MM.1S (cell line): Measurements from ENCODE around the gene CACNA2D1.

Experiments used
- CTCF ChIP-seq: fragments of 300-600 bp; sonication (generic); IDR thresholded peaks from 2 replicates; pipeline ENCODE4 v1.5.1; 2016; ENCODE audit warnings: antibody characterized with exemption, low read length, mixed read lengths
- EZH2 ChIP-seq: fragments of 300-600 bp; sonication (generic); optimal IDR thresholded peaks from 2 replicates; pipeline ENCODE3; 2017; ENCODE audit warnings: low read depth, mild to moderate bottlenecking, antibody characterized with exemption, low read length, mixed read lengths

- TF ChIP-seq CTCF (no peak), EZH2 (no peak)
Observed at GRCh38 chr7:81903115-81903514, 540.5 kb downstream of the CACNA2D1 start.
